ENCODE data around the gene METTL17.
"Not testable (repeated sequence)": the region's sequence is repeated elsewhere in the genome, so short reads cannot be mapped to it uniquely, and the experiment has no call there.

The METTL17 gene, protein sequence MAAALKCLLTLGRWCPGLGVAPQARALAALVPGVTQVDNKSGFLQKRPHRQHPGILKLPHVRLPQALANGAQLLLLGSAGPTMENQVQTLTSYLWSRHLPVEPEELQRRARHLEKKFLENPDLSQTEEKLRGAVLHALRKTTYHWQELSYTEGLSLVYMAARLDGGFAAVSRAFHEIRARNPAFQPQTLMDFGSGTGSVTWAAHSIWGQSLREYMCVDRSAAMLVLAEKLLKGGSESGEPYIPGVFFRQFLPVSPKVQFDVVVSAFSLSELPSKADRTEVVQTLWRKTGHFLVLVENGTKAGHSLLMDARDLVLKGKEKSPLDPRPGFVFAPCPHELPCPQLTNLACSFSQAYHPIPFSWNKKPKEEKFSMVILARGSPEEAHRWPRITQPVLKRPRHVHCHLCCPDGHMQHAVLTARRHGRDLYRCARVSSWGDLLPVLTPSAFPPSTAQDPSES

GRCh38 chr14:20989787-20990600 is at the start of gene METTL17:
Gene METTL17, plus strand, starts transcription at chr14:20989980. Its CDS starts 23 bp downstream, at chr14:20990003.
- H3K4me3 ChIP-seq (ENCODE audit: low read length), result peak within 1 kb of the TSS; percentile 78
- TF ChIP-seq ZNF274 (IDR thresholded peaks at IDR 0.05; ENCODE audit: low read depth, low read length), result no peak

- H3K4me3 ChIP-seq (ENCODE audit: low read length), result not testable (repeated sequence)
These were observed 44.6 kb upstream of the METTL17 start for GRCh38 chr14:20945146-20945545.

GRCh38 chr14:20946707-20947106 is 43.1 kb upstream of the METTL17 start:
- not testable (repeated sequence) for H3K4me3 ChIP-seq (ENCODE audit: low read length)

GRCh38 chr14:20954736-20955537 is 34.8 kb upstream of the METTL17 start, which contains the start of gene RNASE2:
Gene RNASE2, plus strand, starts transcription at chr14:20955487. Its CDS starts 285 bp downstream, at chr14:20955772.
- not testable (repeated sequence) for H3K4me3 ChIP-seq (ENCODE audit: low read length)

- not testable (repeated sequence) for H3K4me3 ChIP-seq (ENCODE audit: low read length)
These were observed 34.3 kb upstream of the METTL17 start for GRCh38 chr14:20955538-20955873.

- TF ChIP-seq ZNF274 (IDR thresholded peaks at IDR 0.05; ENCODE audit: low read depth, low read length), result no peak
- no peak overlapping the region for H3K4me3 ChIP-seq (ENCODE audit: low read length)
These were observed 33.3 kb upstream of the METTL17 start for GRCh38 chr14:20956376-20956976.

- H3K4me3 ChIP-seq (ENCODE audit: low read length), result not testable (repeated sequence)
These were observed 30.8 kb upstream of the METTL17 start for GRCh38 chr14:20958946-20959345.

GRCh38 chr14:20969336-20969735 is 20.4 kb upstream of the METTL17 start:
- no peak for TF ChIP-seq ZNF274 (IDR thresholded peaks at IDR 0.05; ENCODE audit: low read depth, low read length)
- no peak overlapping the region for H3K4me3 ChIP-seq (ENCODE audit: low read length)

DNA sequence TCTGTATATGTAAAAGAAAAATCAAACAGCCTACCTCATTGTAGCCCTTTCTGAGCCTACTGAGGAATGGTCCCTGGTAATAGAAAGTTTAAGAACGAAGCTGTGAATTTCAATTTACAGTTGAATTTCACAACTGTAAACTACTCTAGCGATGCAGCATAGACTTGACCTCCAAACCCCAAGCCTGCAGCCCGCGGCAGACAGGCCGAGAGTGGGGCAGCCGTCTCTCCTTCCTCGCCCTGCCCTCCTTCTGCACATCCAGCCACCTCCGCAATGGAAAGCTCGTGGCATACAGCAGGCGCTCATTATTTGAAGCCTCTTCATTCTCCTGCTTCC is 19.2 kb upstream of the METTL17 start:
- H3K4me3 ChIP-seq (ENCODE audit: low read length), result no peak overlapping the region; the same call in 1 of the 2 replicates
- TF ChIP-seq ZNF274 (IDR thresholded peaks at IDR 0.05; ENCODE audit: low read depth, low read length), result no peak

DNA sequence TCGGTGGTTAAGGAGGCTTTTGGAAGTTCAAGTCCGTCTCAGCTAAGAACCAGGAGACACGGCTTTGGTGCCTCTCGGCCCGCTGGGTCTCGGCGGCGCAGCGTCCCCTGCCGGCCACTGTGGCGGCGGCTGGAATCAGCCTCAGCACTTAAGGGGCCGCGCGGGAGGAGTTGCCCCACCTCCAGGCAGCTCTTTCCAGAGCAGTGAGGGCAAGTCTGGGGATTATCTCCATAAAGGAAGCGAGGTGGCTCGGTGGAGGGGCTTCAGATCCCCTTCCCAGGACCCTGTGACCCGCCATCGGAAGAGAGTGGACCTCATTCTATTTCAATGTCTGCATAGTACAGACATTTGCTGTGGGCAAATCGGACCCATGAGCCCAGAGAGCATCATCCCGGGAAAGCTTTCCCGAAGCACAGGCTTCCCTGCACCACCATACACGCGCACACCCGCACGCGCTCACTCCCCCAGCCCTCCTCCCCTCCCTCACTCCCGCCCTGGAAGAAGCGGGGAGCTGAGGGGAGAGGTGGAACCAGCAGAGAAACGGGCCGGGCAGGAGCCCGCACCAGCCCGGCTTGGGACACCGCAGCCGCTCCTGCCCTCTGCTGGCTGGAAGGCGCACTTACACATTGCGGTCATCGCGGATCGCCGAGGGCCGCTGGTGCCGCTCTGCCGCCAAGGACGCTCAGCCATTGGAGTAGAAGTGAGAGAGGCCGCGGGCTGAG is 18.6 kb upstream of the METTL17 start:
- TF ChIP-seq ZNF274 (IDR thresholded peaks at IDR 0.05; ENCODE audit: low read depth, low read length), result no peak
- peak overlapping the region; percentile 62; the same call in 1 of the 2 replicates for H3K4me3 ChIP-seq (ENCODE audit: low read length)

- no peak overlapping the region; the same call in 1 of the 2 replicates for H3K4me3 ChIP-seq (ENCODE audit: low read length)
- TF ChIP-seq ZNF274 (IDR thresholded peaks at IDR 0.05; ENCODE audit: low read depth, low read length), result no peak
These were observed 18.1 kb upstream of the METTL17 start for GRCh38 chr14:20971705-20972021.

- H3K4me3 ChIP-seq (ENCODE audit: low read length), result no peak overlapping the region
- TF ChIP-seq ZNF274 (IDR thresholded peaks at IDR 0.05; ENCODE audit: low read depth, low read length), result no peak
These were observed 16.3 kb upstream of the METTL17 start for GRCh38 chr14:20973501-20973900.

DNA sequence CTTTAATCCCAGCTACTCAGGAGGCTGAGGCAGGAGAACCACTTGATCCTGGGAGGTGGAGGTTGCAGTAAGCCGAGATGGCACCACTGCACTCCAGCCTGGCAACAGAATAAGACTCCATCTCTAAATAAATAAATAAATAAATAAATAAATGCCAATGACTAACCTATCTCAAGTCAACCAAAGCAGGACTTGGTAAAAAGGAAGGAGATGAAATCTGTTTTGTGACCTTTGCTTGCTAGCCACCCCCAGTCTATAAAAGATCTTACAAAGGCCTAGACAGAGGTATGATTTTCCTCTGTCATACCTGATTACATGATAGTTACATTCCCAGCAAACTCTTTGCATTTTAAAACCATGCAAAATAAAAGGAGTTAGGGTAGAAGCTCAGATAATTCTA is 13.5 kb upstream of the METTL17 start:
- TF ChIP-seq ZNF274 (IDR thresholded peaks at IDR 0.05; ENCODE audit: low read depth, low read length), result no peak
- H3K4me3 ChIP-seq (ENCODE audit: low read length), result no peak overlapping the region

DNA sequence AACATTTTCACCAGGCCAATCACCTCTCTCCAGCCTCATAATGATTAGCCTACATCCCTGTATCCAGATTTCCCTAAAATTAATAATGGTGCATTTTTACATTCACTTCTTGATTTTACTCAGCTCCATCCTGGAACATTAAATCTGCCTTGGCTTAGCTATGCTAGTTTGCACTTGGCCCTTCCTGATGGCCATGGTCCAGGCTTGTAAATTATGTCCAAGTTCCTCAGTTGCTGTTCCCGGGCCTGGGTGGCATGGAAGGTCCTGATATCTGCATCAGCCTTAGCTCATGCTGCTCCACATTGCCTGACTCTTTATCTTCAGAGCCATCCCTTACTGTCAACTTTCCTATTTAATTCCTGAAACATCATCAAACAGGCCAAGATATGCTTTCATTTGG is 11.1 kb upstream of the METTL17 start:
- TF ChIP-seq ZNF274 (IDR thresholded peaks at IDR 0.05; ENCODE audit: low read depth, low read length), result no peak
- no peak overlapping the region for H3K4me3 ChIP-seq (ENCODE audit: low read length)

All from GM08714 (cell line).